HepG2 (cell line): Measurements from ENCODE around the gene GALNT9.

Experiments used
- NONO ChIP-seq, 2 experiments: fragments of 450-650 bp in 1 of 2; sonication (generic) in 1 of 2; formaldehyde crosslinking in 1 of 2; IDR thresholded peaks in 1 of 2; conservative IDR thresholded peaks in 1 of 2; 2 replicates each; pipeline versions ENCODE4 v1.6.1 to v1.8.0; 2017 to 2022; ENCODE audit warnings: mild to moderate bottlenecking in 1 of 2, missing genetic modification reagents in 1 of 2, moderate library complexity in 1 of 2
- POLR2G ChIP-seq: fragments of 200-400 bp; formaldehyde crosslinking; IDR thresholded peaks from 2 replicates; pipeline ENCODE4 v1.6.1; 2018; ENCODE audit warnings: mild to moderate bottlenecking, low read depth, low read length, moderate library complexity
- ZNF274 ChIP-seq: sonication (generic); formaldehyde crosslinking; IDR thresholded peaks from 2 replicates; pipeline ENCODE4 v1.5.1; 2020; ENCODE audit warnings: mild to moderate bottlenecking, missing genetic modification reagents
- TF ChIP-seq, protein P1 (sequence below), 2 experiments: sonication (generic) in 1 of 2; formaldehyde crosslinking in 1 of 2; IDR thresholded peaks; 2 replicates each; pipeline versions ENCODE4 v1.5.1 to v1.6.1; 2011 to 2020; ENCODE audit warnings: borderline replicate concordance in 1 of 2, low read depth in 1 of 2, low read length in 1 of 2, mild to moderate bottlenecking in 1 of 2, missing genetic modification reagents in 1 of 2, moderate library complexity in 1 of 2
- TF ChIP-seq, protein P2 (sequence below): IDR thresholded peaks from 2 replicates; pipeline ENCODE4 v1.6.1; 2012; ENCODE audit warnings: inconsistent platforms
- TF ChIP-seq, protein P3 (sequence below): sonication (generic); formaldehyde crosslinking; IDR thresholded peaks from 2 replicates; pipeline ENCODE4 v1.5.0; 2020; ENCODE audit warnings: mild to moderate bottlenecking, missing genetic modification reagents, moderate library complexity

DNA sequence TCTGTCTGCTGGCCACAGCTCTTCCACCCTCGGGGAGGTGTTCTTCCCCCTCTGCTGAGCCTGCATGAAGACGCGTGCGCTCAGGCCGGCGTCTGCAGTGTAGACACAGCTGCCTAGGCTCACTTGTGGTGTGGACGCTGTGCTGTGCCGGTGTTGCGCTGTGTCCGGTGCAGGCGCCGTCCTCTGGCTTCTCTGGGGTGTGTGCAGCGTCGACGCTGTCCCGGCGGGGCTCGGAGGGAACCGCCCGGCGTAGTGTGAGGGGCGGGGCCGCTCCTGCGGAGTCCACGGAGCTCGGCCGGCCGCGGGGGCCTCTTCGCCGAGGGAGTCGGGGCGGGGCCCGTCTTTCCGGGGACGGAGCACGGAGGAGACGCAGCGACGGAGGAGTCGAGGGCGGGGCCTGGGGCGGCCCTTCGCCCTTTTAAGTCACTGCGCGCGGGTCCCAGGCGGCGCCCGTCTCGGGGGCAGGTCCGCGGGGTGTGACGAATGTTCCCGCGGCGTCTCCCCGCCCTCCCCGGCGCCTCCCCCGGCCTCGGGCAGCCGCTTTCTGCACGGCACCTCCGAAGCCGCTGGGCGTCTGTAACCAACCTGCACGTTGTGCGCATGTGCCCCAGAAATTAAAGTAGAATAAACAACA is 139.9 kb downstream of the GALNT9 start:
- TF ChIP-seq, protein P1, sequence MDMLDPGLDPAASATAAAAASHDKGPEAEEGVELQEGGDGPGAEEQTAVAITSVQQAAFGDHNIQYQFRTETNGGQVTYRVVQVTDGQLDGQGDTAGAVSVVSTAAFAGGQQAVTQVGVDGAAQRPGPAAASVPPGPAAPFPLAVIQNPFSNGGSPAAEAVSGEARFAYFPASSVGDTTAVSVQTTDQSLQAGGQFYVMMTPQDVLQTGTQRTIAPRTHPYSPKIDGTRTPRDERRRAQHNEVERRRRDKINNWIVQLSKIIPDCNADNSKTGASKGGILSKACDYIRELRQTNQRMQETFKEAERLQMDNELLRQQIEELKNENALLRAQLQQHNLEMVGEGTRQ (IDR thresholded peaks at IDR 0.05; ENCODE audit: low read depth, low read length): no peak
- TF ChIP-seq, protein P1 (CRISPR knock-in tag; IDR thresholded peaks at IDR 0.05; ENCODE audit: borderline replicate concordance): no peak
- TF ChIP-seq, protein P2, sequence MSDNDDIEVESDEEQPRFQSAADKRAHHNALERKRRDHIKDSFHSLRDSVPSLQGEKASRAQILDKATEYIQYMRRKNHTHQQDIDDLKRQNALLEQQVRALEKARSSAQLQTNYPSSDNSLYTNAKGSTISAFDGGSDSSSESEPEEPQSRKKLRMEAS: no peak; the same call in 1 of the 2 replicates
- no peak for TF ChIP-seq ZNF274 (CRISPR knock-in tag)
- TF ChIP-seq NONO (IDR thresholded peaks at IDR 0.05): no peak
- TF ChIP-seq NONO (CRISPR knock-in tag; conservative IDR thresholded peaks at IDR 0.05): no peak
- TF ChIP-seq, protein P3, sequence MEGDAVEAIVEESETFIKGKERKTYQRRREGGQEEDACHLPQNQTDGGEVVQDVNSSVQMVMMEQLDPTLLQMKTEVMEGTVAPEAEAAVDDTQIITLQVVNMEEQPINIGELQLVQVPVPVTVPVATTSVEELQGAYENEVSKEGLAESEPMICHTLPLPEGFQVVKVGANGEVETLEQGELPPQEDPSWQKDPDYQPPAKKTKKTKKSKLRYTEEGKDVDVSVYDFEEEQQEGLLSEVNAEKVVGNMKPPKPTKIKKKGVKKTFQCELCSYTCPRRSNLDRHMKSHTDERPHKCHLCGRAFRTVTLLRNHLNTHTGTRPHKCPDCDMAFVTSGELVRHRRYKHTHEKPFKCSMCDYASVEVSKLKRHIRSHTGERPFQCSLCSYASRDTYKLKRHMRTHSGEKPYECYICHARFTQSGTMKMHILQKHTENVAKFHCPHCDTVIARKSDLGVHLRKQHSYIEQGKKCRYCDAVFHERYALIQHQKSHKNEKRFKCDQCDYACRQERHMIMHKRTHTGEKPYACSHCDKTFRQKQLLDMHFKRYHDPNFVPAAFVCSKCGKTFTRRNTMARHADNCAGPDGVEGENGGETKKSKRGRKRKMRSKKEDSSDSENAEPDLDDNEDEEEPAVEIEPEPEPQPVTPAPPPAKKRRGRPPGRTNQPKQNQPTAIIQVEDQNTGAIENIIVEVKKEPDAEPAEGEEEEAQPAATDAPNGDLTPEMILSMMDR: no peak
- TF ChIP-seq POLR2G: no peak
